Spleen (tissue), 11 donors: ENCODE data around the gene MAPKAP1. TPM values are rescaled to one million over a fixed set of nuclear protein-coding genes. Genes with fewer than 3 reads are reported as not detected.

Experiments used
- DNase-seq: peaks from one replicate; pipeline ENCODE4 v3.0.0-alpha.2; 2020
- H3K27ac ChIP-seq, 8 donors: fragments of 200-600 bp; sonication (generic) in 7 of 8; 1 replicate in 4 of 8; 2 replicates in 4 of 8; pipeline versions ENCODE4 v1.5.0 to v1.8.0; 2016 to 2021; ENCODE audit warnings: inconsistent platforms in 4 of 8, mild to moderate bottlenecking in 4 of 8, moderate library complexity in 1 of 8
- H3K27me3 ChIP-seq, 7 donors: fragments of 200-600 bp; sonication (generic) in 6 of 7; replicated peaks in 1 of 7; 1 replicate in 4 of 7; 2 replicates in 3 of 7; pipeline versions ENCODE4 v1.5.0 to v1.8.0; 2016 to 2021; ENCODE audit warnings: inconsistent platforms in 3 of 7, mild to moderate bottlenecking in 1 of 7
- H3K36me3 ChIP-seq, 6 donors: fragments of 200-600 bp; sonication (generic) in 5 of 6; 1 replicate in 4 of 6; 2 replicates in 2 of 6; pipeline versions ENCODE4 v1.5.0 to v1.8.0; 2016 to 2021; ENCODE audit warnings: inconsistent platforms in 2 of 6
- H3K4me1 ChIP-seq, 6 donors: fragments of 200-600 bp; sonication (generic) in 5 of 6; 1 replicate in 3 of 6; 2 replicates in 3 of 6; pipeline versions ENCODE4 v1.5.0 to v1.8.0; 2016 to 2021; ENCODE audit warnings: inconsistent platforms in 3 of 6
- H3K4me3 ChIP-seq, 8 donors: fragments of 200-600 bp; sonication (generic) in 7 of 8; 1 replicate in 4 of 8; 2 replicates in 4 of 8; pipeline versions ENCODE4 v1.5.0 to v1.8.0; 2016 to 2021; ENCODE audit warnings: inconsistent platforms in 4 of 8, mild to moderate bottlenecking in 4 of 8, moderate library complexity in 2 of 8
- H3K9me3 ChIP-seq, 8 donors: fragments of 200-600 bp; sonication (generic) in 7 of 8; 1 replicate in 4 of 8; 2 replicates in 4 of 8; pipeline versions ENCODE4 v1.5.0 to v1.8.0; 2016 to 2021; ENCODE audit warnings: inconsistent platforms in 4 of 8
- CTCF ChIP-seq, 11 experiments: fragments of 200-600 bp in 7 of 11; fragments of 450-650 bp in 4 of 11; sonication (generic) in 4 of 11; IDR thresholded peaks in 8 of 11; conservative IDR thresholded peaks in 3 of 11; 1 replicate in 7 of 11; 2 replicates in 4 of 11; pipeline versions ENCODE4 v1.4.0 to v1.8.0; 2016 to 2021; ENCODE audit warnings: antibody characterized with exemption in 11 of 11, inconsistent platforms in 4 of 11, mild to moderate bottlenecking in 1 of 11
- POLR2A ChIP-seq, 3 donors: fragments of 450-650 bp; IDR thresholded peaks; one replicate each; pipeline ENCODE4 v1.5.1; 2017; ENCODE audit warnings: antibody characterized with exemption in 3 of 3, mild to moderate bottlenecking in 1 of 3
- POLR2AphosphoS5 ChIP-seq, 3 donors: sonication (generic); formaldehyde crosslinking; IDR thresholded peaks; one replicate each; pipeline ENCODE4 v1.5.1; 2017; ENCODE audit warnings: antibody characterized with exemption in 3 of 3
- WGBS, 5 donors: extraction: QIAGEN DNeasy Blood & Tissue Kit in 3 of 5; methylation state at CpG; one replicate each; pipeline versions ENCODE4 v1.1.5 to v1.1.7; 2013 to 2018; 5-methylcytosine and 5-hydroxymethylcytosine counted together
- intact Hi-C: fragments of 100-400 bp; cut with DNase I; formaldehyde crosslinking; loops from one replicate; pipeline ENCODE4 v1.15.0; 2023; ENCODE audit warnings: low total_unique reads
- polyA plus RNA-seq, 3 donors: library from polyadenylated mRNA; stranded (reverse); fragments of 200-250 nt; gene quantifications; one replicate each; pipeline ENCODE4 v1.2.1, GENCODE V29; 2013
- total RNA-seq, 7 donors: library from RNA; depleted of rRNA in 3 of 7; stranded (reverse); fragments of >200 nt in 3 of 7; fragmentation: NEBNext Ultra II Directional in 4 of 7; extraction: Animal tissue kit (Norgen Biotek cat#: 25700) in 4 of 7; gene quantifications; one replicate each; pipeline versions ENCODE4 v1.1.0 to v1.2.1, GENCODE V29; 2016 to 2021
- donor health status: healthy with polysubstance abuse.
- donor health status: DM: no; HTN: no; CAD: no; lungs with moderate emphysema.
- donor health status: DM: no; HTN: no; CAD: no.
- donor health status: Bipolar disorder and iron deficiency.
- donor health status: healthy.
- donor health status: DM: no; HTN: no; CAD: no.
- donor health status: DM: yes; HTN: yes; CAD: no.

MAPKAP1 gene
- total and polyA plus RNA-seq, 10 donors = 37.2 to 77.2 (median 60.4) TPM

- no peak for DNase-seq
- Histone ChIP-seq H3K4me1 (peaks cover 0 to 37% (median 18%) of the 10 kb centered on the region in 6 donors), H3K27ac (no peak overlapping the region), H3K27me3 (no peaks in the 10 kb centered on the region), H3K9me3 (peaks cover 0 to 7% (median 0%) of the 10 kb centered on the region in 8 donors), H3K4me3 (no peak overlapping the region), H3K36me3 (peaks cover 0 to 83% (median 9%) of the 10 kb centered on the region in 6 donors)
- intact Hi-C loops = no loop called here
- WGBS, 5 donors = 87 to 100% (median 99%) methylated on average over 2 of the region's 2 CpGs
- TF ChIP-seq CTCF (IDR thresholded peaks at IDR 0.05 in 8 of 11, conservative IDR thresholded peaks at IDR 0.05 in 3 of 11) (no peak), POLR2A (IDR thresholded peaks at IDR 0.05) (no peak), POLR2AphosphoS5 (IDR thresholded peaks at IDR 0.05) (no peak)
Measured at GRCh38 chr9:125463926-125464325, 243.1 kb downstream of the MAPKAP1 start.

GRCh38 chr9:125462861-125463291 is 244.1 kb downstream of the MAPKAP1 start:
- TF ChIP-seq CTCF (IDR thresholded peaks at IDR 0.05 in 8 of 11, conservative IDR thresholded peaks at IDR 0.05 in 3 of 11) (no peak), POLR2AphosphoS5 (IDR thresholded peaks at IDR 0.05) (peak in 1 of 3 donors; percentile 12), POLR2A (IDR thresholded peaks at IDR 0.05) (no peak)
- no peak overlapping the region for H3K4me3 ChIP-seq
- peaks cover 0 to 8% (median under 1%) of the 10 kb centered on the region in 8 donors for H3K9me3 ChIP-seq
- intact Hi-C loops = no loop called here
- H3K27me3 ChIP-seq = no peaks in the 10 kb centered on the region
- WGBS, 5 donors = 72 to 82% (median 79%) methylated on average over 10 of the region's 10 CpGs
- peak overlapping the region in 2 of 8 donors; percentile 1 to 37 for H3K27ac ChIP-seq
- H3K36me3 ChIP-seq = peaks cover 0 to 77% (median 9%) of the 10 kb centered on the region in 6 donors
- no peak for DNase-seq
- H3K4me1 ChIP-seq = peaks cover 0 to 28% (median 14%) of the 10 kb centered on the region in 6 donors

GRCh38 chr9:125461636-125462190 is 245.3 kb downstream of the MAPKAP1 start:
- intact Hi-C loops = no loop called here
- peaks cover 0 to 20% (median 10%) of the 10 kb centered on the region in 6 donors for H3K4me1 ChIP-seq

More at GRCh38 chr9:125461636-125462190, 245.3 kb downstream of the MAPKAP1 start:
- no peak for DNase-seq
- H3K4me3 ChIP-seq = no peak overlapping the region
- H3K27me3 ChIP-seq = no peaks in the 10 kb centered on the region
- peaks cover 0 to 71% (median 9%) of the 10 kb centered on the region in 6 donors for H3K36me3 ChIP-seq
- peak overlapping the region in 4 of 8 donors; percentile 9 to 51 (median 34) for H3K27ac ChIP-seq
- no peak for TF ChIP-seq CTCF (IDR thresholded peaks at IDR 0.05 in 8 of 11, conservative IDR thresholded peaks at IDR 0.05 in 3 of 11)
- no peak for TF ChIP-seq POLR2AphosphoS5 (IDR thresholded peaks at IDR 0.05)
- no peak for TF ChIP-seq POLR2A (IDR thresholded peaks at IDR 0.05)
- WGBS, 5 donors = 84 to 96% (median 93%) methylated on average over 8 of the region's 8 CpGs
- peaks cover 0 to 20% (median 11%) of the 10 kb centered on the region in 8 donors for H3K9me3 ChIP-seq
